AG04450 (cell line): ENCODE results near the gene STARD7. TPM values are rescaled to one million over a fixed set of nuclear protein-coding genes. Genes with fewer than 3 reads are reported as not detected.

Experiments
- CTCF ChIA-PET: fragments of 300-600, 350-600 bp; formaldehyde crosslinking; extraction: SDS; loops from one replicate; lab custom pipeline; 2022; ENCODE audit warnings: antibody characterized with exemption, inconsistent platforms; lab: Charles Lee
- POLR2A ChIA-PET: fragments of 350-600 bp; formaldehyde crosslinking; extraction: SDS; loops from one replicate; lab custom pipeline; 2021; ENCODE audit warnings: antibody characterized with exemption, inconsistent platforms; lab: Yijun Ruan, JAX
- DNase-seq: peaks from one replicate; pipeline ENCODE4 v3.0.0-alpha.2; 2011; ENCODE audit warnings: low read depth, low spot score
- H3K27ac ChIP-seq: one replicate; pipeline ENCODE4 v1.5.1; 2012; ENCODE audit warnings: low read depth, low read length, control low read depth
- H3K27me3 ChIP-seq: one replicate; pipeline ENCODE4 v1.6.0; 2012; ENCODE audit warnings: low read length; ENCODE audit not compliant: control insufficient read depth, insufficient read depth
- H3K4me3 ChIP-seq: 2 replicates; pipeline ENCODE4 v1.5.1; 2011; ENCODE audit warnings: mild to moderate bottlenecking, low read depth, low read length, control low read depth
- H3K9me3 ChIP-seq: 2 replicates; pipeline ENCODE4 v1.5.1; 2012; ENCODE audit warnings: low read length; ENCODE audit not compliant: control insufficient read depth, insufficient read depth
- CTCF ChIP-seq: IDR thresholded peaks from 2 replicates; pipeline ENCODE4 v1.5.1; 2011; ENCODE audit warnings: low read depth, low read length, control low read depth, inconsistent platforms
- polyA plus RNA-seq: library from polyadenylated mRNA; depleted of rRNA; stranded (reverse); fragments of >200 nt; gene quantifications from 2 replicates; pipeline ENCODE4 v1.2.3, GENCODE V29; 2011

STARD7 gene
- polyA plus RNA-seq, 1 experiment, result 106 TPM

GRCh38 chr2:96154506-96155380, 53.9 kb downstream of the STARD7 start:
- no peak overlapping the region for H3K27ac ChIP-seq
- no peak for TF ChIP-seq CTCF
- DNase-seq, result no peak
- H3K9me3 ChIP-seq, result no peaks in the 10 kb centered on the region
- H3K27me3 ChIP-seq, result peaks cover 12% of the 10 kb centered on the region
- ChIA-PET CTCF (no interaction called here), POLR2A (no interaction called here)
- H3K4me3 ChIP-seq, result no peak overlapping the region

GRCh38 chr2:96153991-96154431, 54.6 kb downstream of the STARD7 start:
- ChIA-PET CTCF (no interaction called here), POLR2A (no interaction called here)
- H3K27me3 ChIP-seq, result peaks cover 8% of the 10 kb centered on the region
- DNase-seq, result no peak
- no peak overlapping the region for H3K27ac ChIP-seq
- no peak overlapping the region for H3K4me3 ChIP-seq
- no peaks in the 10 kb centered on the region for H3K9me3 ChIP-seq
- TF ChIP-seq CTCF, result no peak

- H3K27ac ChIP-seq, result no peak overlapping the region
- peaks cover 4% of the 10 kb centered on the region for H3K27me3 ChIP-seq
- DNase-seq, result no peak
- no peaks in the 10 kb centered on the region for H3K9me3 ChIP-seq
- ChIA-PET POLR2A (no interaction called here), CTCF (no interaction called here)
- no peak overlapping the region for H3K4me3 ChIP-seq
- TF ChIP-seq CTCF, result no peak
Observed at GRCh38 chr2:96153291-96153713, 55.3 kb downstream of the STARD7 start.

GRCh38 chr2:96152304-96153161, 56.1 kb downstream of the STARD7 start:
- ChIA-PET CTCF (interaction anchor here (1.1 kb wide), 1 partner anchor 34 kb away, joined by 3 read pairs; no protein-coding TSS in a partner anchor), POLR2A (no interaction called here)
- no peaks in the 10 kb centered on the region for H3K9me3 ChIP-seq
- DNase-seq, result no peak
- H3K27ac ChIP-seq, result no peak overlapping the region
- H3K4me3 ChIP-seq, result no peak overlapping the region
- no peak for TF ChIP-seq CTCF
- H3K27me3 ChIP-seq, result no peaks in the 10 kb centered on the region
